Measurements from ENCODE around the gene GALNT17.

- TF ChIP-seq, protein P1, sequence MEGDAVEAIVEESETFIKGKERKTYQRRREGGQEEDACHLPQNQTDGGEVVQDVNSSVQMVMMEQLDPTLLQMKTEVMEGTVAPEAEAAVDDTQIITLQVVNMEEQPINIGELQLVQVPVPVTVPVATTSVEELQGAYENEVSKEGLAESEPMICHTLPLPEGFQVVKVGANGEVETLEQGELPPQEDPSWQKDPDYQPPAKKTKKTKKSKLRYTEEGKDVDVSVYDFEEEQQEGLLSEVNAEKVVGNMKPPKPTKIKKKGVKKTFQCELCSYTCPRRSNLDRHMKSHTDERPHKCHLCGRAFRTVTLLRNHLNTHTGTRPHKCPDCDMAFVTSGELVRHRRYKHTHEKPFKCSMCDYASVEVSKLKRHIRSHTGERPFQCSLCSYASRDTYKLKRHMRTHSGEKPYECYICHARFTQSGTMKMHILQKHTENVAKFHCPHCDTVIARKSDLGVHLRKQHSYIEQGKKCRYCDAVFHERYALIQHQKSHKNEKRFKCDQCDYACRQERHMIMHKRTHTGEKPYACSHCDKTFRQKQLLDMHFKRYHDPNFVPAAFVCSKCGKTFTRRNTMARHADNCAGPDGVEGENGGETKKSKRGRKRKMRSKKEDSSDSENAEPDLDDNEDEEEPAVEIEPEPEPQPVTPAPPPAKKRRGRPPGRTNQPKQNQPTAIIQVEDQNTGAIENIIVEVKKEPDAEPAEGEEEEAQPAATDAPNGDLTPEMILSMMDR (IDR thresholded peaks at IDR 0.05) = no peak
- TF ChIP-seq POLR2AphosphoS5 (IDR thresholded peaks at IDR 0.05; ENCODE audit: low read depth, low read length) = no peak
- TF ChIP-seq SIN3A (IDR thresholded peaks at IDR 0.05; ENCODE audit: borderline replicate concordance, insufficient read depth, low read depth, low read length) = no peak
- TF ChIP-seq, protein P2, sequence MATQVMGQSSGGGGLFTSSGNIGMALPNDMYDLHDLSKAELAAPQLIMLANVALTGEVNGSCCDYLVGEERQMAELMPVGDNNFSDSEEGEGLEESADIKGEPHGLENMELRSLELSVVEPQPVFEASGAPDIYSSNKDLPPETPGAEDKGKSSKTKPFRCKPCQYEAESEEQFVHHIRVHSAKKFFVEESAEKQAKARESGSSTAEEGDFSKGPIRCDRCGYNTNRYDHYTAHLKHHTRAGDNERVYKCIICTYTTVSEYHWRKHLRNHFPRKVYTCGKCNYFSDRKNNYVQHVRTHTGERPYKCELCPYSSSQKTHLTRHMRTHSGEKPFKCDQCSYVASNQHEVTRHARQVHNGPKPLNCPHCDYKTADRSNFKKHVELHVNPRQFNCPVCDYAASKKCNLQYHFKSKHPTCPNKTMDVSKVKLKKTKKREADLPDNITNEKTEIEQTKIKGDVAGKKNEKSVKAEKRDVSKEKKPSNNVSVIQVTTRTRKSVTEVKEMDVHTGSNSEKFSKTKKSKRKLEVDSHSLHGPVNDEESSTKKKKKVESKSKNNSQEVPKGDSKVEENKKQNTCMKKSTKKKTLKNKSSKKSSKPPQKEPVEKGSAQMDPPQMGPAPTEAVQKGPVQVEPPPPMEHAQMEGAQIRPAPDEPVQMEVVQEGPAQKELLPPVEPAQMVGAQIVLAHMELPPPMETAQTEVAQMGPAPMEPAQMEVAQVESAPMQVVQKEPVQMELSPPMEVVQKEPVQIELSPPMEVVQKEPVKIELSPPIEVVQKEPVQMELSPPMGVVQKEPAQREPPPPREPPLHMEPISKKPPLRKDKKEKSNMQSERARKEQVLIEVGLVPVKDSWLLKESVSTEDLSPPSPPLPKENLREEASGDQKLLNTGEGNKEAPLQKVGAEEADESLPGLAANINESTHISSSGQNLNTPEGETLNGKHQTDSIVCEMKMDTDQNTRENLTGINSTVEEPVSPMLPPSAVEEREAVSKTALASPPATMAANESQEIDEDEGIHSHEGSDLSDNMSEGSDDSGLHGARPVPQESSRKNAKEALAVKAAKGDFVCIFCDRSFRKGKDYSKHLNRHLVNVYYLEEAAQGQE (IDR thresholded peaks at IDR 0.05; ENCODE audit: insufficient read depth in 1 of 2, low read depth in 2 of 2, low read length in 1 of 2) = no peak
These were observed 462.8 kb downstream of the GALNT17 start for GRCh38 chr7:71594736-71595135.
